BJ (cell line): ENCODE results near the gene CRISP3. TPM values are rescaled to one million over a fixed set of nuclear protein-coding genes. Genes with fewer than 3 reads are reported as not detected.
"Not testable (repeated sequence)": the region's sequence is repeated elsewhere in the genome, so short reads cannot be mapped to it uniquely, and the experiment has no call there.

Source experiments
- CTCF ChIA-PET: fragments of 350-600 bp; formaldehyde crosslinking; extraction: SDS; loops from one replicate; lab custom pipeline; 2021; ENCODE audit warnings: antibody characterized with exemption, inconsistent platforms; lab: Yijun Ruan, JAX
- POLR2A ChIA-PET: fragments of 300-600 bp; sonication (Branson Sonifier 250); formaldehyde crosslinking; extraction: SDS; loops from one replicate; lab custom pipeline; 2021; ENCODE audit warnings: antibody characterized with exemption; lab: Charles Lee
- DNase-seq: peaks from one replicate; pipeline ENCODE4 v3.0.0-alpha.2; 2011; ENCODE audit warnings: low read depth
- H3K27me3 ChIP-seq: 2 replicates; pipeline ENCODE4 v1.6.0; 2011; ENCODE audit warnings: low read length; ENCODE audit not compliant: control insufficient read depth, insufficient read depth
- H3K36me3 ChIP-seq: 2 replicates; pipeline ENCODE4 v1.5.1; 2011; ENCODE audit warnings: low read length; ENCODE audit not compliant: control insufficient read depth, insufficient read depth
- H3K4me3 ChIP-seq: 2 replicates; pipeline ENCODE4 v1.5.1; 2011; ENCODE audit warnings: low read depth, mild to moderate bottlenecking, control low read depth, low read length
- polyA plus RNA-seq: library from polyadenylated mRNA; depleted of rRNA; stranded (reverse); fragments of >200 nt; gene quantifications from 2 replicates; pipeline ENCODE4 v1.2.3, GENCODE V29; 2011
- TF ChIP-seq, protein P1 (sequence below): IDR thresholded peaks from 2 replicates; pipeline ENCODE4 v1.5.1; 2011; ENCODE audit warnings: low read depth, mild to moderate bottlenecking, control low read depth, inconsistent platforms, low read length, moderate library complexity; ENCODE audit not compliant: insufficient read depth

The CRISP3 gene
- polyA plus RNA-seq, 1 experiment: not detected

DNA sequence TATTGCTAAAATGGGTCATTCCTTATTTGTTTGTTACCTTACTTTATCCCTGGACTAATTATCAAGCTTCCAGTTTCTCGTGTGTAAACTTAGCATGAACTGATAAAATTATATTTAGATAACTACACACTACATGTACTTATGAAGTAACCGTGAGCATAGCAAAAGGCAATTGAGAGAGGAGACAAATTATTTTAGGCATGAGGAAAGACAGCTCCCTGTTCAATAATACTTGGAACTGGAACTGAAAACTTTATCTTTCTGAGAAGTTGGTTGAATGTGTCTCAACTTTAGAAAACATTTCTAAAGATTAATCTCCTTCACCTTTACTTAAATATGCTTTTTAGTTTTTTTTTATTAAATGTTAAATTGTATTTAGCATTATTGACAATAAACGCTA, 11.4 kb downstream of the CRISP3 start:
- CTCF ChIA-PET: no interaction called here
- POLR2A ChIA-PET: no interaction called here
- TF ChIP-seq, protein P1, sequence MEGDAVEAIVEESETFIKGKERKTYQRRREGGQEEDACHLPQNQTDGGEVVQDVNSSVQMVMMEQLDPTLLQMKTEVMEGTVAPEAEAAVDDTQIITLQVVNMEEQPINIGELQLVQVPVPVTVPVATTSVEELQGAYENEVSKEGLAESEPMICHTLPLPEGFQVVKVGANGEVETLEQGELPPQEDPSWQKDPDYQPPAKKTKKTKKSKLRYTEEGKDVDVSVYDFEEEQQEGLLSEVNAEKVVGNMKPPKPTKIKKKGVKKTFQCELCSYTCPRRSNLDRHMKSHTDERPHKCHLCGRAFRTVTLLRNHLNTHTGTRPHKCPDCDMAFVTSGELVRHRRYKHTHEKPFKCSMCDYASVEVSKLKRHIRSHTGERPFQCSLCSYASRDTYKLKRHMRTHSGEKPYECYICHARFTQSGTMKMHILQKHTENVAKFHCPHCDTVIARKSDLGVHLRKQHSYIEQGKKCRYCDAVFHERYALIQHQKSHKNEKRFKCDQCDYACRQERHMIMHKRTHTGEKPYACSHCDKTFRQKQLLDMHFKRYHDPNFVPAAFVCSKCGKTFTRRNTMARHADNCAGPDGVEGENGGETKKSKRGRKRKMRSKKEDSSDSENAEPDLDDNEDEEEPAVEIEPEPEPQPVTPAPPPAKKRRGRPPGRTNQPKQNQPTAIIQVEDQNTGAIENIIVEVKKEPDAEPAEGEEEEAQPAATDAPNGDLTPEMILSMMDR: no peak

GRCh38 chr6:49730251-49730650, 13.9 kb downstream of the CRISP3 start:
- POLR2A ChIA-PET: no interaction called here
- no peak for DNase-seq
- Histone ChIP-seq H3K4me3 (no peak overlapping the region), H3K27me3 (no peaks in the 10 kb centered on the region), H3K36me3 (no peaks in the 10 kb centered on the region)
- CTCF ChIA-PET: no interaction called here
- TF ChIP-seq, protein P1: no peak

More for the DNA sequence above, 11.4 kb downstream of the CRISP3 start:
- no peak for DNase-seq
- no peaks in the 10 kb centered on the region for H3K36me3 ChIP-seq
- H3K27me3 ChIP-seq: no peaks in the 10 kb centered on the region
- no peak overlapping the region for H3K4me3 ChIP-seq

GRCh38 chr6:49723917-49724316, 20.3 kb downstream of the CRISP3 start:
- H3K36me3 ChIP-seq, POLR2A ChIA-PET, CTCF ChIA-PET, H3K27me3 ChIP-seq, DNase-seq, H3K4me3 ChIP-seq: not testable (repeated sequence)

GRCh38 chr6:49721297-49721696, 22.9 kb downstream of the CRISP3 start:
- POLR2A ChIA-PET: no interaction called here
- DNase-seq: no peak
- TF ChIP-seq, protein P1: no peak
- Histone ChIP-seq H3K4me3 (no peak overlapping the region), H3K27me3 (no peaks in the 10 kb centered on the region), H3K36me3 (no peaks in the 10 kb centered on the region)
- CTCF ChIA-PET: no interaction called here

- no peak overlapping the region for H3K4me3 ChIP-seq
- no peaks in the 10 kb centered on the region for H3K27me3 ChIP-seq
- POLR2A ChIA-PET: no interaction called here
- DNase-seq: no peak
- TF ChIP-seq, protein P1: no peak
- no peaks in the 10 kb centered on the region for H3K36me3 ChIP-seq
- CTCF ChIA-PET: no interaction called here
Measured at GRCh38 chr6:49720372-49720771, 23.8 kb downstream of the CRISP3 start.

DNA sequence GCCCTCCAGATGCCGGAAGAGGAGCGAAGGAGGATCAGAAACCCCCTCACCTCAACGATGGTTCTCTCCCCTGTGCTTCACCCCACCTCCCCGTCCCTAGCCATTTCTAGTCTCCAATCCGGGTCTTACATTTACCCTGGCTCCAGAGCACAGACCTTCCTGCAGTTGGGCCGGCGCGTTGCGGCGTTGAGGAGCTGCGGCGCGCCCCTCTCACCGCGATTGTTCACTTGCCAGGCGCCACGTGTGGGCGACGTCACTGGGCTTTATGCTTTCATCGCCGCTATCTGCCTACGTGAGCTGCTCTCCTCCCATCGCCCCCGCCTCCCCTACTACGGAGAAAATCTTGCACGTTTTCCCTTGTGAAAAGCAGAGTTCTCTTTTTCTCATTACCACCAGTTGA, 30.8 kb downstream of the CRISP3 start, which contains the start of gene CRISP2:
TSS of gene CRISP2 (minus strand) at position 198 of the 400 bp plus-strand sequence. CDS start 4,347 bp downstream, outside the sequence.
- TF ChIP-seq, protein P1: no peak
- no peak for DNase-seq
- ChIA-PET POLR2A (no interaction called here), CTCF (no interaction called here)
- Histone ChIP-seq H3K36me3 (no peaks in the 10 kb centered on the region), H3K4me3 (no peak within 1 kb of the TSS), H3K27me3 (no peaks in the 10 kb centered on the region)
